Mesothelial cell of epicardium (in vitro differentiated cells): Measurements from ENCODE around the gene TTLL11. TPM values are rescaled to one million over a fixed set of nuclear protein-coding genes. Genes with fewer than 3 reads are reported as not detected.

Experiments used
- DNase-seq, 2 experiments: peaks; one replicate each; pipeline ENCODE4 v3.0.0; 2021; ENCODE audit warnings: low spot score in 2 of 2; ENCODE audit not compliant: unreplicated experiment in 2 of 2
- H3K27ac Mint-ChIP-seq: 2 replicates; pipeline ENCODE4 v1.8.0; 2021; ENCODE audit warnings: mixed read lengths
- H3K27me3 Mint-ChIP-seq: 2 replicates; pipeline ENCODE4 v1.8.0; 2021; ENCODE audit warnings: low read depth, mixed read lengths
- H3K36me3 Mint-ChIP-seq: 2 replicates; pipeline ENCODE4 v1.8.0; 2021; ENCODE audit warnings: mixed read lengths
- H3K4me1 Mint-ChIP-seq: 2 replicates; pipeline ENCODE4 v1.8.0; 2021; ENCODE audit warnings: mixed read lengths
- H3K4me3 Mint-ChIP-seq: 2 replicates; pipeline ENCODE4 v1.8.0; 2021; ENCODE audit warnings: mild to moderate bottlenecking, moderate library complexity, mixed read lengths
- H3K9me3 Mint-ChIP-seq: 2 replicates; pipeline ENCODE4 v1.8.0; 2021; ENCODE audit warnings: mixed read lengths
- total RNA-seq: library from RNA; stranded (reverse); gene quantifications from 3 replicates; pipeline ENCODE4 v1.2.1, GENCODE V29; 2021
- TF ChIP-seq, protein P1 (sequence below): fragments of 200-600 bp; sonication (generic); IDR thresholded peaks from one replicate; pipeline ENCODE4 v1.5.0; 2021; ENCODE audit warnings: antibody characterized with exemption; ENCODE audit not compliant: unreplicated experiment

The TTLL11 gene
- total RNA-seq, 1 donor from 2014 or later, result 4.8 TPM

DNA sequence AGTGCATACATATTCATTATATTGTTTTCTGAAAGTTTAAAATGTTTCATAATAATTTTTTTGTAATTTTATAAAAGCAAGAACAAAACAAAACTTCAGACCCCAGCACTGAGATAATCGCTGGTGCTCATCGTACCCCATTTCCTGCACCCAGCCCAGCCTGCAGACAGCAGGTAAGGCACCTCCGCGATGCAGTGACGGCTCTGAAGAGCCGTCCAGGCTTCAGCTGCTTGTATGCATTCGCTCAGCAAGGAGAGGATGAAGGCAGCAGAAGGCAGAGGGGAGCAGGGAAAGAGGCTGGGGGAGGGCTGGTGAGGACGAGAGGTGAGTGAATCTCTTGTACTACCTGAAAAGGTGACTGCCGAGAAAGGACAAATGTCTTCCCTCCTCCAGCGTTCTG is 153.5 kb downstream of the TTLL11 start:
- Mint-ChIP-seq H3K27ac (no peak overlapping the region), H3K4me1 (no peaks in the 10 kb centered on the region), H3K4me3 (no peak overlapping the region), H3K27me3 (peaks cover 9% of the 10 kb centered on the region), H3K36me3 (no peaks in the 10 kb centered on the region), H3K9me3 (no peaks in the 10 kb centered on the region)
- no peak for DNase-seq
- TF ChIP-seq, protein P1, sequence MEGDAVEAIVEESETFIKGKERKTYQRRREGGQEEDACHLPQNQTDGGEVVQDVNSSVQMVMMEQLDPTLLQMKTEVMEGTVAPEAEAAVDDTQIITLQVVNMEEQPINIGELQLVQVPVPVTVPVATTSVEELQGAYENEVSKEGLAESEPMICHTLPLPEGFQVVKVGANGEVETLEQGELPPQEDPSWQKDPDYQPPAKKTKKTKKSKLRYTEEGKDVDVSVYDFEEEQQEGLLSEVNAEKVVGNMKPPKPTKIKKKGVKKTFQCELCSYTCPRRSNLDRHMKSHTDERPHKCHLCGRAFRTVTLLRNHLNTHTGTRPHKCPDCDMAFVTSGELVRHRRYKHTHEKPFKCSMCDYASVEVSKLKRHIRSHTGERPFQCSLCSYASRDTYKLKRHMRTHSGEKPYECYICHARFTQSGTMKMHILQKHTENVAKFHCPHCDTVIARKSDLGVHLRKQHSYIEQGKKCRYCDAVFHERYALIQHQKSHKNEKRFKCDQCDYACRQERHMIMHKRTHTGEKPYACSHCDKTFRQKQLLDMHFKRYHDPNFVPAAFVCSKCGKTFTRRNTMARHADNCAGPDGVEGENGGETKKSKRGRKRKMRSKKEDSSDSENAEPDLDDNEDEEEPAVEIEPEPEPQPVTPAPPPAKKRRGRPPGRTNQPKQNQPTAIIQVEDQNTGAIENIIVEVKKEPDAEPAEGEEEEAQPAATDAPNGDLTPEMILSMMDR, result no peak

- no peak for DNase-seq
- no peak overlapping the region for H3K27ac Mint-ChIP-seq
- H3K27me3 Mint-ChIP-seq, result peaks cover 9% of the 10 kb centered on the region
- no peaks in the 10 kb centered on the region for H3K4me1 Mint-ChIP-seq
- no peaks in the 10 kb centered on the region for H3K9me3 Mint-ChIP-seq
- no peak overlapping the region for H3K4me3 Mint-ChIP-seq
- H3K36me3 Mint-ChIP-seq, result no peaks in the 10 kb centered on the region
- TF ChIP-seq, protein P1, result no peak
Measured at GRCh38 chr9:121938621-121939020, 154.5 kb downstream of the TTLL11 start.

- DNase-seq, result no peak
- no peaks in the 10 kb centered on the region for H3K4me1 Mint-ChIP-seq
- no peaks in the 10 kb centered on the region for H3K36me3 Mint-ChIP-seq
- TF ChIP-seq, protein P1, result no peak
- no peak overlapping the region for H3K27ac Mint-ChIP-seq
- no peaks in the 10 kb centered on the region for H3K9me3 Mint-ChIP-seq
- no peak overlapping the region for H3K4me3 Mint-ChIP-seq
- peaks cover 15% of the 10 kb centered on the region for H3K27me3 Mint-ChIP-seq
Measured at GRCh38 chr9:121937240-121937639, 155.9 kb downstream of the TTLL11 start.

- H3K27me3 Mint-ChIP-seq, result peaks cover 15% of the 10 kb centered on the region
- DNase-seq, result no peak
- H3K27ac Mint-ChIP-seq, result no peak overlapping the region
- no peaks in the 10 kb centered on the region for H3K9me3 Mint-ChIP-seq
- H3K4me3 Mint-ChIP-seq, result no peak overlapping the region
- H3K36me3 Mint-ChIP-seq, result no peaks in the 10 kb centered on the region
- TF ChIP-seq, protein P1, result no peak
- H3K4me1 Mint-ChIP-seq, result no peaks in the 10 kb centered on the region
Measured at GRCh38 chr9:121935739-121936138, 157.4 kb downstream of the TTLL11 start.

GRCh38 chr9:121930956-121931355 is 162.2 kb downstream of the TTLL11 start:
- Mint-ChIP-seq H3K36me3 (no peaks in the 10 kb centered on the region), H3K4me1 (no peaks in the 10 kb centered on the region), H3K9me3 (no peaks in the 10 kb centered on the region), H3K27me3 (peaks cover 6% of the 10 kb centered on the region), H3K4me3 (no peak overlapping the region), H3K27ac (no peak overlapping the region)
- TF ChIP-seq, protein P1, result no peak
- no peak for DNase-seq
